Measurements from ENCODE around the gene CLPTM1L. TPM values are rescaled to one million over a fixed set of nuclear protein-coding genes. Genes with fewer than 3 reads are reported as not detected.

The CLPTM1L gene
- total and polyA plus RNA-seq, 9 of the 15 experiments (the other 6 are each of a cell fraction or from before 2014, with no cell fraction given) = 3.5 to 217 (median 177) TPM

- no peak for FAIRE-seq
- intact Hi-C loops (cut with micrococcal nuclease) (no loop called here), in situ Hi-C loops (cut with MboI) (no loop called here)
- H3K27me3 ChIP-seq (ENCODE audit: control insufficient read depth in 2 of 2, insufficient read depth in 2 of 2, low read length in 2 of 2) = peaks cover 59 to 63% of the 10 kb centered on the region in 2 experiments
- POLR2A ChIA-PET = interaction anchor here (2.0 kb wide), 1 partner anchor 9 kb away, joined by 5 read pairs; no protein-coding TSS in a partner anchor
- WGBS (ENCODE audit: insufficient coverage, low coverage, missing lambda C conversion rate) = under 1% methylated on average over 7 of the region's 7 CpGs
- no peak overlapping the region for H2AFZ ChIP-seq (ENCODE audit: low read depth, low read length)
- no peaks in the 10 kb centered on the region; a peak in 1 of 5 replicates for H3K4me1 ChIP-seq (replicated peaks in 1 of 2; ENCODE audit: control insufficient read depth in 2 of 2, insufficient read depth in 2 of 2, low read length in 2 of 2)
- BruUV-seq (replicated peaks) = no TSS peak
- H3K9me1 ChIP-seq (ENCODE audit: control insufficient read depth, insufficient read depth, low read length) = no peaks in the 10 kb centered on the region
- no peak overlapping the region for H3K27ac ChIP-seq (ENCODE audit: extremely low read depth, low read depth, low read length)
- no peak overlapping the region for H3K4me2 ChIP-seq (ENCODE audit: insufficient read depth, low read length)
- peaks cover 3% of the 10 kb centered on the region; the same call in 1 of the 2 replicates for H4K20me1 ChIP-seq (replicated peaks; ENCODE audit: control insufficient read depth, insufficient read depth, low read length)
- no peaks in the 10 kb centered on the region for H3K9me3 ChIP-seq (replicated peaks; ENCODE audit: control insufficient read depth, insufficient read depth, low read depth, low read length)
- CTCF ChIA-PET (ENCODE audit: low intra/inter-chr PET ratio) = no interaction called here
- no peak overlapping the region for H3K9ac ChIP-seq (ENCODE audit: insufficient read depth in 1 of 2, low read depth in 2 of 2, low read length in 2 of 2)
- no peak for ATAC-seq
- no peaks in the 10 kb centered on the region for H3K36me3 ChIP-seq (ENCODE audit: control insufficient read depth, insufficient read depth, low read length)
- no peak for DNase-seq (ENCODE audit: extremely low read depth in 1 of 4, low spot score in 3 of 4)
- no peaks in the 10 kb centered on the region for H3K79me2 ChIP-seq (ENCODE audit: control insufficient read depth, insufficient read depth, low read length)
- H3K4me3 ChIP-seq = no peak overlapping the region
- TF ChIP-seq, protein P1, sequence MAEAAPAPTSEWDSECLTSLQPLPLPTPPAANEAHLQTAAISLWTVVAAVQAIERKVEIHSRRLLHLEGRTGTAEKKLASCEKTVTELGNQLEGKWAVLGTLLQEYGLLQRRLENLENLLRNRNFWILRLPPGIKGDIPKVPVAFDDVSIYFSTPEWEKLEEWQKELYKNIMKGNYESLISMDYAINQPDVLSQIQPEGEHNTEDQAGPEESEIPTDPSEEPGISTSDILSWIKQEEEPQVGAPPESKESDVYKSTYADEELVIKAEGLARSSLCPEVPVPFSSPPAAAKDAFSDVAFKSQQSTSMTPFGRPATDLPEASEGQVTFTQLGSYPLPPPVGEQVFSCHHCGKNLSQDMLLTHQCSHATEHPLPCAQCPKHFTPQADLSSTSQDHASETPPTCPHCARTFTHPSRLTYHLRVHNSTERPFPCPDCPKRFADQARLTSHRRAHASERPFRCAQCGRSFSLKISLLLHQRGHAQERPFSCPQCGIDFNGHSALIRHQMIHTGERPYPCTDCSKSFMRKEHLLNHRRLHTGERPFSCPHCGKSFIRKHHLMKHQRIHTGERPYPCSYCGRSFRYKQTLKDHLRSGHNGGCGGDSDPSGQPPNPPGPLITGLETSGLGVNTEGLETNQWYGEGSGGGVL (CRISPR knock-in tag; IDR thresholded peaks at IDR 0.05) = no peak
- TF ChIP-seq ZNF395 (CRISPR knock-in tag; IDR thresholded peaks at IDR 0.05) (no peak), ZNF586 (CRISPR knock-in tag; conservative IDR thresholded peaks at IDR 0.05) (no peak), TAL1 (IDR thresholded peaks at IDR 0.05) (no peak), RBM17 (IDR thresholded peaks at IDR 0.05; ENCODE audit: borderline replicate concordance, low read depth, low read length) (no peak), TRIM24 (IDR thresholded peaks at IDR 0.05) (no peak), PTBP1 (IDR thresholded peaks at IDR 0.05; ENCODE audit: low read depth, low read length) (no peak), FOXJ3 (CRISPR knock-in tag; IDR thresholded peaks at IDR 0.05) (no peak), GTF2B (IDR thresholded peaks at IDR 0.05; ENCODE audit: extremely low read depth, insufficient read length) (no peak), PHF21A (IDR thresholded peaks at IDR 0.05; ENCODE audit: borderline replicate concordance, low read depth) (no peak), STAT5B (CRISPR knock-in tag; IDR thresholded peaks at IDR 0.05) (no peak), ZNF316 (IDR thresholded peaks at IDR 0.05) (no peak), MTA2 (IDR thresholded peaks at IDR 0.05; ENCODE audit: low read depth) (no peak), ZNF507 (tag; conservative IDR thresholded peaks at IDR 0.05) (no peak), ARID2 (IDR thresholded peaks at IDR 0.05) (no peak), SIX5 (IDR thresholded peaks at IDR 0.05; ENCODE audit: borderline replicate concordance in 1 of 2, insufficient read depth in 1 of 2, low read depth in 1 of 2, low read length in 2 of 2) (no peak)
- TF ChIP-seq, protein P2, sequence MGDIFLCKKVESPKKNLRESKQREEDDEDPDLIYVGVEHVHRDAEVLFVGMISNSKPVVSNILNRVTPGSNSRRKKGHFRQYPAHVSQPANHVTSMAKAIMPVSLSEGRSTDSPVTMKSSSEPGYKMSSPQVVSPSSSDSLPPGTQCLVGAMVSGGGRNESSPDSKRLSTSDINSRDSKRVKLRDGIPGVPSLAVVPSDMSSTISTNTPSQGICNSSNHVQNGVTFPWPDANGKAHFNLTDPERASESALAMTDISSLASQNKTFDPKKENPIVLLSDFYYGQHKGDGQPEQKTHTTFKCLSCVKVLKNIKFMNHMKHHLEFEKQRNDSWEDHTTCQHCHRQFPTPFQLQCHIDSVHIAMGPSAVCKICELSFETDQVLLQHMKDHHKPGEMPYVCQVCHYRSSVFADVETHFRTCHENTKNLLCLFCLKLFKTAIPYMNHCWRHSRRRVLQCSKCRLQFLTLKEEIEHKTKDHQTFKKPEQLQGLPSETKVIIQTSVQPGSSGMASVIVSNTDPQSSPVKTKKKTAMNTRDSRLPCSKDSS (IDR thresholded peaks at IDR 0.05; ENCODE audit: low read depth, partially characterized antibody) = no peak
- TF ChIP-seq, protein P3, sequence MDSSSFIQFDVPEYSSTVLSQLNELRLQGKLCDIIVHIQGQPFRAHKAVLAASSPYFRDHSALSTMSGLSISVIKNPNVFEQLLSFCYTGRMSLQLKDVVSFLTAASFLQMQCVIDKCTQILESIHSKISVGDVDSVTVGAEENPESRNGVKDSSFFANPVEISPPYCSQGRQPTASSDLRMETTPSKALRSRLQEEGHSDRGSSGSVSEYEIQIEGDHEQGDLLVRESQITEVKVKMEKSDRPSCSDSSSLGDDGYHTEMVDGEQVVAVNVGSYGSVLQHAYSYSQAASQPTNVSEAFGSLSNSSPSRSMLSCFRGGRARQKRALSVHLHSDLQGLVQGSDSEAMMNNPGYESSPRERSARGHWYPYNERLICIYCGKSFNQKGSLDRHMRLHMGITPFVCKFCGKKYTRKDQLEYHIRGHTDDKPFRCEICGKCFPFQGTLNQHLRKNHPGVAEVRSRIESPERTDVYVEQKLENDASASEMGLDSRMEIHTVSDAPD (CRISPR knock-in tag; IDR thresholded peaks at IDR 0.05) = no peak
These were observed 25.1 kb upstream of the CLPTM1L start for GRCh38 chr5:1370006-1370405.

Data from K562 (cell line).